GM19438 (cell line): ENCODE results near the gene MIF4GD.

Source experiments
- ATAC-seq: cut with Tn5 transposase; IDR thresholded peaks from one replicate; pipeline ENCODE4 v1.9.1; 2021; ENCODE audit warnings: low read depth; ENCODE audit not compliant: unreplicated experiment

MIF4GD gene

GRCh38 chr17:75238684-75239191 is 32.3 kb downstream of the MIF4GD start:
- no peak for ATAC-seq

GRCh38 chr17:75238020-75238580 is 32.9 kb downstream of the MIF4GD start:
- no peak for ATAC-seq

GRCh38 chr17:75237100-75238014 is 33.7 kb downstream of the MIF4GD start:
- no peak for ATAC-seq

- ATAC-seq: no peak
Measured at GRCh38 chr17:75232786-75233185, 38.2 kb downstream of the MIF4GD start.

GRCh38 chr17:75231741-75232464 is 39.1 kb downstream of the MIF4GD start:
- ATAC-seq: no peak

GRCh38 chr17:75231071-75231470 is 40.0 kb downstream of the MIF4GD start:
- ATAC-seq: no peak

GRCh38 chr17:75228847-75229246 is 42.2 kb downstream of the MIF4GD start:
- no peak for ATAC-seq

GRCh38 chr17:75228305-75228704 is 42.7 kb downstream of the MIF4GD start:
- no peak for ATAC-seq

- no peak for ATAC-seq
Measured at GRCh38 chr17:75227729-75228128, 43.3 kb downstream of the MIF4GD start.

GRCh38 chr17:75225016-75225415 is 46.0 kb downstream of the MIF4GD start:
- no peak for ATAC-seq

GRCh38 chr17:75219815-75220214 is 51.2 kb downstream of the MIF4GD start:
- no peak for ATAC-seq

- ATAC-seq: no peak
Measured at GRCh38 chr17:75218131-75218530, 52.9 kb downstream of the MIF4GD start.
